ENCODE data around the gene PHLDA2. TPM values are rescaled to one million over a fixed set of nuclear protein-coding genes. Genes with fewer than 3 reads are reported as not detected.

Gene PHLDA2, protein sequence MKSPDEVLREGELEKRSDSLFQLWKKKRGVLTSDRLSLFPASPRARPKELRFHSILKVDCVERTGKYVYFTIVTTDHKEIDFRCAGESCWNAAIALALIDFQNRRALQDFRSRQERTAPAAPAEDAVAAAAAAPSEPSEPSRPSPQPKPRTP
- total RNA-seq, result 1 to 10 TPM in 3 of 4 donors, not detected in 1; 4.1 to 6.4 (median 4.9) TPM

DNA sequence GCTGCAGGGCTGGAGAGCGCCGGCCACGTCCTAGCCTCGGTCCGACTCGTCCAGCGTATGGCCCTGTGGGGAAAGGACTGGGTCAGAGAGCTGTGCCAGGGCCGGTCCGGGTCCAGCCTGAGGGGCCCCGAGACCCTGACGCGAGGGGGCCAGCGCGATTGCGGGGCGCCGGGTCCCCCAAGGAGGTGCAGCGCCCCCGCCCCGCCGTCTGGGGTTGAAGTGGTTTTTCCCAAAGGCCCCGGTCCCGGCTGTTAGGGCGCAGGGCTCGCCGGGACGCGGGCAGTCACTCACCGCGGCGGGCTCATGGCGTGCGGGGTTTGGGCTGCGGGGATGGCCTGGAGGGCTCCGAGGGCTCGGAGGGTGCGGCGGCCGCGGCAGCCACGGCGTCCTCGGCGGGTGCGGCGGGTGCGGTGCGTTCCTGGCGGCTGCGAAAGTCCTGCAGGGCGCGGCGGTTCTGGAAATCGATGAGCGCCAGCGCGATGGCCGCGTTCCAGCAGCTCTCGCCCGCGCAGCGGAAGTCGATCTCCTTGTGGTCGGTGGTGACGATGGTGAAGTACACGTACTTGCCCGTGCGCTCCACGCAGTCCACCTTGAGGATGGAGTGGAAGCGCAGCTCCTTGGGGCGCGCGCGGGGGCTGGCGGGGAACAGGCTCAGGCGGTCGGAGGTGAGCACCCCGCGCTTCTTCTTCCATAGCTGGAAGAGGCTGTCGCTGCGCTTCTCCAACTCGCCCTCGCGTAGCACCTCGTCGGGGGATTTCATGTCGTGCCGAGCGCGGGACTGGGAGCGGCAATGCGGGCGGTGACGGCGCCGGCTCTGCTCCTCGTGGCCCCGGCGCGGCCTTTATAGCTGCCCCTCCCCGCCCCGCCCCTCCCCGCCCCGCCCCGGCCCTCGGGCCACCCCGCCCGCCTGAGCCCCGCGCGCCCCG lies at the start of gene PHLDA2:
Gene PHLDA2 (minus strand): TSS at position 816 of the 926 bp plus-strand sequence. CDS start 56 bp downstream, at position 760.
- H3K27me3 ChIP-seq, result no peaks in the 10 kb centered on the region
- peak; percentile 52 to 89 (median 79) for DNase-seq
- TF ChIP-seq, protein P1, sequence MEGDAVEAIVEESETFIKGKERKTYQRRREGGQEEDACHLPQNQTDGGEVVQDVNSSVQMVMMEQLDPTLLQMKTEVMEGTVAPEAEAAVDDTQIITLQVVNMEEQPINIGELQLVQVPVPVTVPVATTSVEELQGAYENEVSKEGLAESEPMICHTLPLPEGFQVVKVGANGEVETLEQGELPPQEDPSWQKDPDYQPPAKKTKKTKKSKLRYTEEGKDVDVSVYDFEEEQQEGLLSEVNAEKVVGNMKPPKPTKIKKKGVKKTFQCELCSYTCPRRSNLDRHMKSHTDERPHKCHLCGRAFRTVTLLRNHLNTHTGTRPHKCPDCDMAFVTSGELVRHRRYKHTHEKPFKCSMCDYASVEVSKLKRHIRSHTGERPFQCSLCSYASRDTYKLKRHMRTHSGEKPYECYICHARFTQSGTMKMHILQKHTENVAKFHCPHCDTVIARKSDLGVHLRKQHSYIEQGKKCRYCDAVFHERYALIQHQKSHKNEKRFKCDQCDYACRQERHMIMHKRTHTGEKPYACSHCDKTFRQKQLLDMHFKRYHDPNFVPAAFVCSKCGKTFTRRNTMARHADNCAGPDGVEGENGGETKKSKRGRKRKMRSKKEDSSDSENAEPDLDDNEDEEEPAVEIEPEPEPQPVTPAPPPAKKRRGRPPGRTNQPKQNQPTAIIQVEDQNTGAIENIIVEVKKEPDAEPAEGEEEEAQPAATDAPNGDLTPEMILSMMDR (IDR thresholded peaks at IDR 0.05), result peak in 2 of 6 experiments; percentile 10 to 28
- TF ChIP-seq POLR2A (IDR thresholded peaks at IDR 0.05), result peak; percentile 93 to 95
- peak within 1 kb of the TSS; percentile 58 to 95 (median 90) for H3K27ac ChIP-seq
- no peaks in the 10 kb centered on the region for H3K9me3 ChIP-seq
- H3K4me1 ChIP-seq, result peaks cover 8 to 54% (median 19%) of the 10 kb centered on the region in 4 donors
- peak within 1 kb of the TSS; percentile 52 to 73 (median 61) for H3K4me3 ChIP-seq
- H3K36me3 ChIP-seq, result no peaks in the 10 kb centered on the region

DNA sequence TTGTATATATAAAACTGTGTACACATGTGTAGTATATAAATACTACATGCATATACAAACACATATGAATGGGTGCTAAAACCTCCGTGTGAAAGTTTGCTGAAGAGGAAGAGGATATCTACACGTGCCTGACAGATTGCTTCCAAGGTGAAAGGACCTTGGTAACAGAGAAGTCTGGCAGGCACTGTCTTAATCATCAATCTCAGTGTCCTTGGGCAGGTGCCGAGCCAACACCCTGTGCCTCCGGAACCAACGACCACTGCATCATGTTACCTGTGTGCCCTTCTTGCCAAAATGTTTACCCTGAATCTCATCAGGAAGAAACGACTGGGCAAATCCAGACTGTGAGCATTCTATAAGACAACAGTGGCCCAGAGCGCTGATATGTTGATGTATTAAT lies 47.9 kb upstream of the PHLDA2 start:
- H3K4me1 ChIP-seq, result no peaks in the 10 kb centered on the region
- no peak overlapping the region for H3K4me3 ChIP-seq
- peaks cover 0 to 74% (median 0%) of the 10 kb centered on the region in 3 donors for H3K36me3 ChIP-seq
- no peaks in the 10 kb centered on the region for H3K9me3 ChIP-seq
- TF ChIP-seq, protein P1 (IDR thresholded peaks at IDR 0.05), result no peak
- no peaks in the 10 kb centered on the region for H3K27me3 ChIP-seq
- no peak overlapping the region for H3K27ac ChIP-seq
- no peak for DNase-seq

DNA sequence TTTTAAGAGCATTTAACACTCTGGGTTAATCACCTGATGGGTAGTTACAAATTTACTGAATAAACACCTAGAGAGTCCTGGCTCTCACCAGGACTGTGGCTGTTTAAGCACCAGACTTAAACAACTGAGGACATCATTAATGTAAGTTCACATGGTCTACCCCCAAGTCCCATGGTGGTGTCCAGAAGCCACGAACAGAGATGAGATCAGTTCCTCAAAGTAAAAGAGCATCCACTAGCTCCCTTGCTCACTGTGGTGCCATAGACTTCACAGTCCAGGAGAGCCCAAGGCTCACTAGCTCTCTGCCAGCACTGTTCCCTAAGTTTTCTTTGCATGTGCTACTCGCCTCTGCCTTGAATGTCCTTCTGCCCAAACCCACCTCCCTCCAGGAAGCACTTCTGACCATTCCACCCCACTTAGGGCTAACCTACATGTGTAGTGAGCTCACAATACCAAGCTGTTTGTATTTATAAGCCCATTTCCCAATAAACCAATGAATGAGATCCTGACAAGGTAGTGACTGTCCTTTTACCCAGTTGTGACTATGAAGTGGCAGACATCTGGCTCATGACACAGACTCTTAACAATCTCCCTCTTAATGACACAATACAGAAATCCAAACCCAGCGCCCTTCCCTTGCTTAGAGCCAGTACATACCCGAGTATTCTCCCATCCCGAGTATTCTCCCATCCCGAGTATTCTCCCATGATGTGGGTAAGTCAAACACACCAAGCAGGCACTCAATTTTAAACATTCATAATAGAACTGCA lies 47.3 kb upstream of the PHLDA2 start:
- H3K4me1 ChIP-seq, result no peaks in the 10 kb centered on the region
- no peak overlapping the region for H3K4me3 ChIP-seq
- H3K36me3 ChIP-seq, result peaks cover 0 to 81% (median 0%) of the 10 kb centered on the region in 3 donors
- no peak for TF ChIP-seq POLR2A (IDR thresholded peaks at IDR 0.05)
- TF ChIP-seq, protein P1 (IDR thresholded peaks at IDR 0.05), result no peak
- no peak overlapping the region for H3K27ac ChIP-seq
- no peak for DNase-seq
- no peaks in the 10 kb centered on the region for H3K27me3 ChIP-seq
- H3K9me3 ChIP-seq, result no peaks in the 10 kb centered on the region

DNA sequence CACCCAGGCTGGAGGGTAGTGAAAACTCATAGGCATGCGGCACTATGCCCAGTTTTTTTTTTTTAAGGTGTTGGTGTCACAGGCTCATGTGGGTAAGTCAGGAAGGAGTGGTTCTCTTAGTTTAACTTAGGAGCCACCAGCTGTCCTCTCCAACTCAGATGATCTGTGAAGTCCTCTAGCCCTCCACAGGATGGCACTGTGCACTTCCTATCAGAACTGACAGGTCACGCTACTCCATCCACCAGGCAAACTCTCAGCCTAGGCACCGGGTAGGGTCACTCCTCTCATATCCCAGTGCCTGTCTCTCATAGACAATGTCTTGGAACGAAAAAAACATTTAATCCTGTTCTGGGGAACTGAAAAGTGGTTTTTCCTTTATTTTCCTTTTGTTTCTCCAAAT lies 46.4 kb upstream of the PHLDA2 start:
- Histone ChIP-seq H3K4me1 (no peaks in the 10 kb centered on the region), H3K36me3 (peaks cover 0 to 90% (median 0%) of the 10 kb centered on the region in 3 donors), H3K27ac (no peak overlapping the region), H3K9me3 (no peaks in the 10 kb centered on the region), H3K27me3 (no peaks in the 10 kb centered on the region), H3K4me3 (no peak overlapping the region)
- TF ChIP-seq, protein P1 (IDR thresholded peaks at IDR 0.05), result peak in 4 of 6 experiments; percentile 29 to 50 (median 42)
- no peak for TF ChIP-seq POLR2A (IDR thresholded peaks at IDR 0.05)
- no peak for DNase-seq

DNA sequence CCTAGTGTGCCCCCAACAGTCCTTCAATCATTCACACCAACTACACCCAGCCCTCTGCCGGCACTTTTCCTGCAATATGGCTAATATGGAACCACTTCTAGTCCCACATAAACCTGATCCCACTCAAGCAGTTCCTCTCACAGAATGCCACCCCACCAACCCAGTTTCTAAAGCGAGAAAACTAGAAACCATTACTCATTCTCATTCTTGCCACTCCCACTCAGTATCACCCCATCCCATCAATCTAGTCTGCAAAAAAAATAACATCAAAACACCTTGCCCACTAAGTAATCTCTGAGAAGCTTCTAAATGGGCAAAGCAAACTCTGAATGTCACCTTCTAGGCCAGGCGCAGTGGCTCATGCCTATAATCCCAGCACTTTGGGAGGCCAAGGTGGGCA lies 45.1 kb upstream of the PHLDA2 start:
- no peak for DNase-seq
- Histone ChIP-seq H3K36me3 (peaks cover 0 to 99% (median 0%) of the 10 kb centered on the region in 3 donors), H3K4me1 (no peaks in the 10 kb centered on the region), H3K27me3 (no peaks in the 10 kb centered on the region), H3K27ac (no peak overlapping the region), H3K4me3 (no peak overlapping the region), H3K9me3 (no peaks in the 10 kb centered on the region)
- TF ChIP-seq, protein P1 (IDR thresholded peaks at IDR 0.05), result no peak
- no peak for TF ChIP-seq POLR2A (IDR thresholded peaks at IDR 0.05)

Data from Peyer's patch (tissue), 4 donors.